Effector memory CD4-positive, alpha-beta T cell (primary cell): ENCODE data around the gene TULP1.

ENCODE experiments used
- DNase-seq, 3 donors: peaks; one replicate each; pipeline ENCODE4 v3.0.0-alpha.2; 2020
- H3K27ac ChIP-seq: 2 replicates; pipeline ENCODE4 v1.7.0; 2013; ENCODE audit warnings: mild to moderate bottlenecking, low read length, moderate library complexity; ENCODE audit not compliant: insufficient read depth, poor library complexity, severe bottlenecking
- H3K27me3 ChIP-seq: replicated peaks from 2 replicates; pipeline ENCODE4 v1.7.0; 2013; ENCODE audit warnings: mild to moderate bottlenecking, low read length; ENCODE audit not compliant: insufficient read depth, control insufficient read depth, poor library complexity, severe bottlenecking
- H3K36me3 ChIP-seq: 2 replicates; pipeline ENCODE4 v1.7.0; 2013; ENCODE audit warnings: mild to moderate bottlenecking, low read length, moderate library complexity; ENCODE audit not compliant: control insufficient read depth, insufficient read depth
- H3K4me1 ChIP-seq: 2 replicates; pipeline ENCODE4 v1.7.0; 2013; ENCODE audit warnings: low read length, mild to moderate bottlenecking; ENCODE audit not compliant: control insufficient read depth, insufficient read depth, poor library complexity, severe bottlenecking
- H3K4me3 ChIP-seq: 2 replicates; pipeline ENCODE4 v1.7.0; 2013; ENCODE audit warnings: low read length, low read depth, mild to moderate bottlenecking; ENCODE audit not compliant: insufficient read depth, poor library complexity, severe bottlenecking
- H3K9me3 ChIP-seq: 2 replicates; pipeline ENCODE4 v1.7.0; 2013; ENCODE audit warnings: mild to moderate bottlenecking, low read length, moderate library complexity; ENCODE audit not compliant: control insufficient read depth
- total RNA-seq, 3 donors: gene quantifications; one replicate each; lab custom pipeline; 2026; lab: John Stamatoyannopoulos, UW

The TULP1 gene
- total RNA-seq: 0 to 0.19 (median 0) reads per million in 3 donors

GRCh38 chr6:35512740-35513139 is at the start of gene TULP1:
Gene TULP1, minus strand, starts transcription at chr6:35512896. Its CDS starts 38 bp downstream, at chr6:35512858.
- no peaks in the 10 kb centered on the region for H3K9me3 ChIP-seq
- H3K36me3 ChIP-seq: no peaks in the 10 kb centered on the region
- peaks cover 4% of the 10 kb centered on the region for H3K4me1 ChIP-seq
- peaks cover 10% of the 10 kb centered on the region for H3K27me3 ChIP-seq
- H3K27ac ChIP-seq: no peak within 1 kb of the TSS
- H3K4me3 ChIP-seq: no peak within 1 kb of the TSS
- DNase-seq: no peak

GRCh38 chr6:35562060-35562459 is 49.4 kb upstream of the TULP1 start:
- Histone ChIP-seq H3K4me3 (no peak overlapping the region), H3K9me3 (no peaks in the 10 kb centered on the region), H3K4me1 (no peaks in the 10 kb centered on the region), H3K27ac (no peak overlapping the region), H3K36me3 (no peaks in the 10 kb centered on the region), H3K27me3 (no peaks in the 10 kb centered on the region)
- no peak for DNase-seq

DNA sequence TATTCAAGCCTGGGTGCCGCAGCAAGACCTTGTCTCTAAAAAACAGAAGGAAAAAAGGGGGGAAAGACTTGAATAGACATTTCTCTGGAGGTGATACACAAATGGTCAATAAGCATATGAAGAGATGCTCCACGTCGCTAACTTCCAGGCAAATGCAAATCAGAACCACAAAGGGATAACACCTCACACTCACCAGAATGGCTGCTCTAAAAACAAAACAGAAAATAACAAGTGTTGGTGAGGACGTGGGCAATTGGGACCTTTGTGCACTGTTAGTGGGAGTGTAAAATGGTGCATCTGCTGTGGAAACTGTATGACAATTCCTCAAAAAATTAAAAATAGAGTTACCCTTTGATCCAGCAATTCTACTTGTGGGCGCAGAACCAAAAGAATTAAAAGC is 48.4 kb upstream of the TULP1 start:
- Histone ChIP-seq H3K4me3 (no peak overlapping the region), H3K36me3 (no peaks in the 10 kb centered on the region), H3K4me1 (no peaks in the 10 kb centered on the region), H3K27me3 (no peaks in the 10 kb centered on the region), H3K9me3 (no peaks in the 10 kb centered on the region), H3K27ac (no peak overlapping the region)
- DNase-seq: no peak

- Histone ChIP-seq H3K27ac (no peak overlapping the region), H3K9me3 (no peaks in the 10 kb centered on the region), H3K27me3 (no peaks in the 10 kb centered on the region), H3K36me3 (no peaks in the 10 kb centered on the region), H3K4me1 (no peaks in the 10 kb centered on the region), H3K4me3 (no peak overlapping the region)
- DNase-seq: no peak
Measured at GRCh38 chr6:35558571-35558970, 45.9 kb upstream of the TULP1 start.

DNA sequence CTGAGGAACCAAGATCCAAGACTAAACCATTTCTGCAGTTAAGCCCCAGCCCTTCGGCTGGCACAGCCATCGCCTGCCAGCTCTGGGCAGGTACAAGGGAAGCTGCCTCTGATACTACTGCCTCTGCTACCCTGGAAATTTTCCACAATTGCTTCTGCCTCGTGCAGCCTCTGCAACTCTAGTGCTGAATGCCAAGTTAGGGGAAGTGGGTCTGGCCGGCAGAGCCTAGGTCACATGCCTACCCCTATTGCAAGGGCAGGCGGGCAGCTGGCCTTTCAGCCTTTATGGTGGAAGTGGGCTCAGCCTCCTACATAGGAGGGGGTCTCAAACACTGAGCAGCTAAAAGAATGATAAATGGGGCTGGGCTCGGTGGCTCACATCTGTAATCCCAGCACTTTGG is 44.5 kb upstream of the TULP1 start:
- no peaks in the 10 kb centered on the region for H3K9me3 ChIP-seq
- no peak for DNase-seq
- no peak overlapping the region for H3K4me3 ChIP-seq
- no peak overlapping the region for H3K27ac ChIP-seq
- no peaks in the 10 kb centered on the region for H3K36me3 ChIP-seq
- H3K27me3 ChIP-seq: no peaks in the 10 kb centered on the region
- H3K4me1 ChIP-seq: no peaks in the 10 kb centered on the region

DNA sequence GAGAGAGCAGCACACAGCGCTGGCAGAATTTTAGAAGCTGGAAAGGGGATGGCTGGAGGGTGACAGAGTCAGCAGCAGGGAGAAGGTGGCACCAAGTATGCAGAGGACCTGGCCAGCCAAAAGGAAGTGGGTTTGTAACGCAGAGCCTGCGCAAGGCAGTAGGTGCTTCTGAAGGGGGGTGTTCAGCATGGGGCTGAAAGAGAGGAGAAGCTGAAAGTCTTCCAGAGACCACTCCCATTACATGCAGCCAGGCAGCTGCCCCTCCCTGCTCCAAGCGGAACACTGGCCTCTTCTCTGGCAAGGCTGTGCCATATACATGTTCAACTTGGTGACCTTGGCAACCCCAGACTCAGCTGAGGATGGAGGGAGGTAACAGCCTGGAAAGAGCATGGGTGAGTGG is 42.1 kb upstream of the TULP1 start:
- DNase-seq: no peak
- H3K9me3 ChIP-seq: no peaks in the 10 kb centered on the region
- no peak overlapping the region for H3K27ac ChIP-seq
- H3K27me3 ChIP-seq: no peaks in the 10 kb centered on the region
- H3K36me3 ChIP-seq: no peaks in the 10 kb centered on the region
- no peaks in the 10 kb centered on the region for H3K4me1 ChIP-seq
- H3K4me3 ChIP-seq: no peak overlapping the region

DNA sequence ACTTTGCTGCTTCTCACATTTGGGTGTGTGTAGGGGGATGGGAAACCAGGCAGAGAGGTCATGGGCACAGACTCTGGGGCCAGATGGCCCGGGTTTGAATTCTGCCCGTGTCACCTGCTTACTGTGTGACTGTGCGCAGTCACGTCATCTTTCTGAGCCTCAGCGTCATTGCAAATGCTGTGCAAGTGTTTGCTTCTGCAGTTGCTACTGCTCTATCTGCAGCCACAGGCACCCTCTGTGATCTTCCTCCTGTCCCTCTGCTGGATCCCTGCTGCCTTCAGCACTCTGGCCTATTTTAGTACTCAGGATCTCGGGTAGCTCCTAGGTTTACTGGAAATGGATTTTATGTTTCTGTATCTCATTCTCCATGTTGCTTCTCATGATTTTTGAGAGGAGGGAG is 40.6 kb upstream of the TULP1 start:
- no peaks in the 10 kb centered on the region for H3K9me3 ChIP-seq
- H3K4me3 ChIP-seq: no peak overlapping the region
- no peak for DNase-seq

GRCh38 chr6:35552285-35552917 is 39.7 kb upstream of the TULP1 start:
- Histone ChIP-seq H3K4me3 (no peak overlapping the region), H3K9me3 (no peaks in the 10 kb centered on the region), H3K27ac (no peak overlapping the region), H3K36me3 (no peaks in the 10 kb centered on the region), H3K27me3 (no peaks in the 10 kb centered on the region), H3K4me1 (no peaks in the 10 kb centered on the region)
- DNase-seq: peak; percentile 36 to 50 (median 38)

More for the DNA sequence above, 40.6 kb upstream of the TULP1 start:
- H3K27me3 ChIP-seq: no peaks in the 10 kb centered on the region
- no peaks in the 10 kb centered on the region for H3K4me1 ChIP-seq
- no peaks in the 10 kb centered on the region for H3K36me3 ChIP-seq
- H3K27ac ChIP-seq: no peak overlapping the region

- Histone ChIP-seq H3K4me1 (no peaks in the 10 kb centered on the region), H3K27ac (no peak overlapping the region), H3K27me3 (no peaks in the 10 kb centered on the region), H3K4me3 (no peak overlapping the region), H3K9me3 (no peaks in the 10 kb centered on the region), H3K36me3 (no peaks in the 10 kb centered on the region)
- DNase-seq: no peak
Measured at GRCh38 chr6:35550437-35550836, 37.7 kb upstream of the TULP1 start.

- Histone ChIP-seq H3K4me1 (no peaks in the 10 kb centered on the region), H3K27ac (no peak overlapping the region), H3K27me3 (no peaks in the 10 kb centered on the region), H3K9me3 (no peaks in the 10 kb centered on the region), H3K4me3 (no peak overlapping the region), H3K36me3 (no peaks in the 10 kb centered on the region)
- DNase-seq: no peak
Measured at GRCh38 chr6:35547676-35548075, 35.0 kb upstream of the TULP1 start.
